HepG2 (cell line): ENCODE results near the gene RBM44. TPM values are rescaled to one million over a fixed set of nuclear protein-coding genes. Genes with fewer than 3 reads are reported as not detected.

Source experiments
- ATAC-seq: fragments of 200-7000 bp; cut with Tn5 transposase; 3 replicates; pipeline ENCODE4 v1.9.1; 2020; ENCODE audit warnings: mild to moderate bottlenecking, moderate library complexity
- BruUV-seq: library from RNA; stranded (reverse); fragments of 400-500 nt; replicated peaks from 2 replicates; lab custom pipeline; 2021; lab: Mats Ljungman, UMichigan
- CTCF ChIA-PET: fragments of 300-600 bp; formaldehyde crosslinking; extraction: SDS; loops from one replicate; lab custom pipeline; 2021; ENCODE audit warnings: low total read pairs, inconsistent platforms, low intra/inter-chr PET ratio; lab: Yijun Ruan, JAX
- POLR2A ChIA-PET: fragments of 350-600 bp; sonication (Branson Sonifier 250); formaldehyde crosslinking; loops from one replicate; lab custom pipeline; 2020; ENCODE audit warnings: antibody characterized with exemption, inconsistent platforms; lab: Yijun Ruan, JAX
- DNase-seq: peaks from one replicate; pipeline ENCODE4 v3.0.0-alpha.2; 2015; ENCODE audit warnings: low spot score
- FAIRE-seq: peaks from 3 replicates; lab custom pipeline; 2011; peaks lifted over from hg19 to GRCh38; lab: Jason Lieb, UNC
- H2AFZ ChIP-seq: one replicate; pipeline ENCODE4 v1.6.1; 2011; ENCODE audit warnings: low read length, inconsistent platforms
- H3K27ac ChIP-seq: fragments of 300-600 bp; 3 replicates; pipeline ENCODE4 v1.8.0; 2011; ENCODE audit warnings: mixed run types, mild to moderate bottlenecking, mixed read lengths, low read length, inconsistent platforms; ENCODE audit not compliant: insufficient read depth; ENCODE audit errors: extremely low read length
- H3K27me3 ChIP-seq, 2 experiments: fragments of 200-600 bp in 1 of 2; 2 replicates in 1 of 2; 3 replicates in 1 of 2; pipeline versions ENCODE4 v1.6.0 to v1.8.0; 2011; ENCODE audit warnings: low read length in 2 of 2, mild to moderate bottlenecking in 2 of 2, moderate library complexity in 2 of 2, inconsistent platforms in 1 of 2; ENCODE audit not compliant: insufficient read depth in 2 of 2, control insufficient read depth in 1 of 2
- H3K36me3 ChIP-seq, 2 experiments: fragments of 200-600 bp in 1 of 2; replicated peaks in 1 of 2; 2 replicates in 1 of 2; 3 replicates in 1 of 2; pipeline versions ENCODE4 v1.5.1 to v1.8.0; 2011; ENCODE audit warnings: low read length in 2 of 2, inconsistent platforms in 1 of 2; ENCODE audit not compliant: insufficient read depth in 2 of 2, control insufficient read depth in 1 of 2
- H3K4me1 ChIP-seq: 2 replicates; pipeline ENCODE4 v1.5.1; 2012; ENCODE audit warnings: low read length, inconsistent platforms; ENCODE audit not compliant: insufficient read depth
- H3K4me2 ChIP-seq: 2 replicates; pipeline ENCODE4 v1.6.0; 2011; ENCODE audit warnings: low read depth, low read length, inconsistent platforms
- H3K4me3 ChIP-seq, 3 experiments: fragments of 200-600 bp in 1 of 3; sonication (generic), shearing (Covaris generic) in 1 of 3; replicated peaks in 1 of 3; 2 replicates each; pipeline ENCODE4 v1.5.1; 2011 to 2016; ENCODE audit warnings: low read length in 3 of 3, inconsistent platforms in 2 of 3, low read depth in 2 of 3, mild to moderate bottlenecking in 2 of 3, control low read depth in 1 of 3, mixed read lengths in 1 of 3; ENCODE audit not compliant: insufficient read depth in 1 of 3
- H3K79me2 ChIP-seq: one replicate; pipeline ENCODE4 v1.6.1; 2011; ENCODE audit warnings: low read length, inconsistent platforms; ENCODE audit not compliant: insufficient read depth
- H3K9ac ChIP-seq: 2 replicates; pipeline ENCODE4 v1.6.0; 2011; ENCODE audit warnings: mild to moderate bottlenecking, low read depth, low read length, inconsistent platforms; ENCODE audit not compliant: insufficient read depth
- H3K9me3 ChIP-seq: 2 replicates; pipeline ENCODE4 v1.5.1; 2012; ENCODE audit warnings: mild to moderate bottlenecking, low read length
- H4K20me1 ChIP-seq: 2 replicates; pipeline ENCODE4 v1.6.0; 2011; ENCODE audit warnings: inconsistent platforms, mild to moderate bottlenecking, low read length, moderate library complexity; ENCODE audit not compliant: insufficient read depth
- CC2D1A ChIP-seq: sonication (generic); formaldehyde crosslinking; IDR thresholded peaks from 2 replicates; pipeline ENCODE4 v1.8.1; 2023; ENCODE audit warnings: mild to moderate bottlenecking, missing genetic modification reagents
- CENPT ChIP-seq: sonication (generic); formaldehyde crosslinking; IDR thresholded peaks from 2 replicates; pipeline ENCODE4 v1.8.0; 2022; ENCODE audit warnings: low read depth, mild to moderate bottlenecking, moderate library complexity, missing genetic modification reagents
- DDIT3 ChIP-seq: sonication (generic); formaldehyde crosslinking; IDR thresholded peaks from 2 replicates; pipeline ENCODE4 v1.4.0; 2020; ENCODE audit warnings: mild to moderate bottlenecking, missing genetic modification reagents
- GLI4 ChIP-seq: sonication (generic); formaldehyde crosslinking; IDR thresholded peaks from 2 replicates; pipeline ENCODE4 v1.5.1; 2020; ENCODE audit warnings: missing genetic modification reagents, mild to moderate bottlenecking, moderate library complexity, borderline replicate concordance
- HNRNPUL1 ChIP-seq: fragments of 200-400 bp; formaldehyde crosslinking; IDR thresholded peaks from 2 replicates; pipeline ENCODE4 v1.6.1; 2017; ENCODE audit warnings: low read depth, mild to moderate bottlenecking, low read length, moderate library complexity
- JUN ChIP-seq: sonication (generic); formaldehyde crosslinking; IDR thresholded peaks from 2 replicates; pipeline ENCODE4 v1.4.0; 2020; ENCODE audit warnings: mild to moderate bottlenecking, missing genetic modification reagents
- KAT8 ChIP-seq: IDR thresholded peaks from 2 replicates; pipeline ENCODE4 v1.6.1; 2016; ENCODE audit warnings: missing genetic modification reagents, missing compliant biosample characterization
- KLF11 ChIP-seq: IDR thresholded peaks from 2 replicates; pipeline ENCODE4 v1.6.1; 2016; ENCODE audit warnings: missing compliant biosample characterization
- LCORL ChIP-seq, 2 experiments: fragments of 450-650 bp in 1 of 2; sonication (generic) in 1 of 2; formaldehyde crosslinking in 1 of 2; IDR thresholded peaks; 2 replicates each; pipeline versions ENCODE4 v1.5.0 to v1.6.1; 2017 to 2020; ENCODE audit warnings: antibody characterized with exemption in 1 of 2, missing genetic modification reagents in 1 of 2
- MTF2 ChIP-seq: sonication (generic); formaldehyde crosslinking; IDR thresholded peaks from 2 replicates; pipeline ENCODE4 v1.5.0; 2020; ENCODE audit warnings: missing genetic modification reagents, borderline replicate concordance
- ONECUT2 ChIP-seq: sonication (generic); formaldehyde crosslinking; IDR thresholded peaks from 2 replicates; pipeline ENCODE4 v1.4.0; 2020; ENCODE audit warnings: missing genetic modification reagents
- RFX1 ChIP-seq: fragments of 450-650 bp; IDR thresholded peaks from 2 replicates; pipeline ENCODE4 v1.6.1; 2017
- RFX5 ChIP-seq: IDR thresholded peaks from 2 replicates; pipeline ENCODE4 v1.6.1; 2011; ENCODE audit warnings: low read depth, low read length, improper control_type of control experiment
- SP140L ChIP-seq: sonication (generic); formaldehyde crosslinking; IDR thresholded peaks from 2 replicates; pipeline ENCODE4 v1.4.0; 2020; ENCODE audit warnings: missing genetic modification reagents, borderline replicate concordance
- TBL1XR1 ChIP-seq: fragments of 150-350 bp; IDR thresholded peaks from 2 replicates; pipeline ENCODE4 v1.6.1; 2014; ENCODE audit warnings: borderline replicate concordance, low read length; ENCODE audit not compliant: partially characterized antibody
- THAP8 ChIP-seq: sonication (generic); formaldehyde crosslinking; IDR thresholded peaks from 2 replicates; pipeline ENCODE4 v1.5.1; 2020; ENCODE audit warnings: missing genetic modification reagents, mild to moderate bottlenecking, borderline replicate concordance
- ZNF432 ChIP-seq: sonication (generic); formaldehyde crosslinking; IDR thresholded peaks from 2 replicates; pipeline ENCODE4 v1.5.0; 2020; ENCODE audit warnings: missing genetic modification reagents, mild to moderate bottlenecking, borderline replicate concordance
- ZNF644 ChIP-seq: IDR thresholded peaks from 2 replicates; pipeline ENCODE4 v1.6.1; 2016; ENCODE audit warnings: low read depth
- ZNF761 ChIP-seq: sonication (generic); formaldehyde crosslinking; conservative IDR thresholded peaks from 2 replicates; pipeline ENCODE4 v1.4.0; 2020; ENCODE audit warnings: mild to moderate bottlenecking, missing genetic modification reagents
- ZSCAN12 ChIP-seq: sonication (generic); formaldehyde crosslinking; IDR thresholded peaks from 2 replicates; pipeline ENCODE4 v1.9.0; 2021; ENCODE audit warnings: mild to moderate bottlenecking, missing genetic modification reagents
- WGBS: methylation state at CpG from one replicate; pipeline ENCODE4 v1.1.6; 2017; ENCODE audit warnings: low lambda C conversion rate; 5-methylcytosine and 5-hydroxymethylcytosine counted together
- in situ Hi-C: cut with HindIII; loops from 2 replicates; pipeline ENCODE4 v1.10.0; 2017; ENCODE audit warnings: low pct_unique_long_range_greater_than_20kb; ENCODE audit not compliant: extremely low pct_ligation_motif_present
- intact Hi-C: fragments of 100-400 bp; cut with micrococcal nuclease; formaldehyde crosslinking; loops from one replicate; pipeline ENCODE4 v1.10.0; 2022; ENCODE audit not compliant: unreplicated experiment
- polyA plus RNA-seq, 8 experiments: library from polyadenylated mRNA; depleted of rRNA in 3 of 8; stranded (reverse) in 7 of 8; unstranded in 1 of 8; fragments of >200 nt; fragmentation: Illumina TruSeq in 4 of 8; extraction: Trizol in 4 of 8; gene quantifications; 2 replicates each; pipeline versions ENCODE4 v1.2.1 to v1.2.3, GENCODE V29; 2011 to 2016; ENCODE audit warnings: low read depth in 4 of 8, missing spikeins in 1 of 8, mixed read lengths in 1 of 8; ENCODE audit not compliant: insufficient read depth in 1 of 8
- total RNA-seq, 5 experiments: library from RNA; depleted of rRNA; stranded (reverse); fragments of >200 nt; fragmentation: Illumina TruSeq; extraction: Trizol; gene quantifications; 2 replicates each; pipeline ENCODE4 v1.2.3, GENCODE V29; 2016; ENCODE audit warnings: low read depth in 1 of 5

Gene RBM44
- total and polyA plus RNA-seq, 2 of the 13 experiments (the other 11 are each of a cell fraction or from before 2014, with no cell fraction given): 0.13 to 0.50 TPM

- Histone ChIP-seq H3K27ac (no peak overlapping the region), H2AFZ (no peak overlapping the region), H4K20me1 (no peaks in the 10 kb centered on the region), H3K4me2 (no peak overlapping the region), H3K4me3 (no peak overlapping the region), H3K9me3 (no peaks in the 10 kb centered on the region), H3K79me2 (no peaks in the 10 kb centered on the region), H3K9ac (no peak overlapping the region), H3K27me3 (0 out of 5 replicates have a peak, but pooled peaks cover 0 to 7% of the 10 kb centered on the region in 2 experiments), H3K4me1 (no peaks in the 10 kb centered on the region), H3K36me3 (no peaks in the 10 kb centered on the region)
- TF ChIP-seq RFX1 (no peak), ZNF432 (CRISPR knock-in tag) (no peak), DDIT3 (no peak), ZSCAN12 (CRISPR knock-in tag) (no peak), TBL1XR1 (no peak), CENPT (no peak), SP140L (CRISPR knock-in tag) (no peak)
- in situ Hi-C loops (no loop called here), intact Hi-C loops (no loop called here)
- ChIA-PET POLR2A (no interaction called here), CTCF (no interaction called here)
- FAIRE-seq (no peak), ATAC-seq (no peak), DNase-seq (no peak)
- BruUV-seq: no TSS peak
- 2% methylated on average over 1 of the region's 1 CpG for WGBS
These were observed 17.1 kb downstream of the RBM44 start for GRCh38 chr2:237815637-237816036.

- ChIA-PET POLR2A (no interaction called here), CTCF (no interaction called here)
- no peak overlapping the region for H2AFZ ChIP-seq
- 0 out of 5 replicates have a peak, but pooled peaks cover 0 to 4% of the 10 kb centered on the region in 2 experiments for H3K27me3 ChIP-seq
- intact Hi-C loops (no loop called here), in situ Hi-C loops (no loop called here)
- H3K36me3 ChIP-seq: no peaks in the 10 kb centered on the region
- no peak overlapping the region for H3K9ac ChIP-seq
- H3K4me1 ChIP-seq: no peaks in the 10 kb centered on the region
- no peak overlapping the region for H3K4me2 ChIP-seq
- FAIRE-seq (no peak), ATAC-seq (no peak), DNase-seq (no peak)
- H3K27ac ChIP-seq: no peak overlapping the region
- BruUV-seq: no TSS peak
- H3K4me3 ChIP-seq: no peak overlapping the region
- no peaks in the 10 kb centered on the region for H3K9me3 ChIP-seq
- WGBS: 12% methylated on average over 1 of the region's 1 CpG
- H3K79me2 ChIP-seq: no peaks in the 10 kb centered on the region
- H4K20me1 ChIP-seq: no peaks in the 10 kb centered on the region
- TF ChIP-seq ONECUT2: no peak
- TF ChIP-seq GLI4 (CRISPR knock-in tag): no peak
- no peak for TF ChIP-seq KAT8 (CRISPR knock-in tag)
- TF ChIP-seq MTF2: no peak
- no peak for TF ChIP-seq CC2D1A
- no peak for TF ChIP-seq HNRNPUL1
- TF ChIP-seq LCORL (IDR thresholded peaks at IDR 0.05): no peak
- TF ChIP-seq LCORL (CRISPR knock-in tag; IDR thresholded peaks at IDR 0.05): no peak
- TF ChIP-seq RFX5: no peak
- TF ChIP-seq KLF11 (CRISPR knock-in tag): no peak
- TF ChIP-seq THAP8 (CRISPR knock-in tag): no peak
- TF ChIP-seq JUN (CRISPR knock-in tag): no peak
- TF ChIP-seq ZNF644 (CRISPR knock-in tag): no peak
- TF ChIP-seq ZNF761 (CRISPR knock-in tag): no peak
These were observed 18.0 kb downstream of the RBM44 start for GRCh38 chr2:237816531-237816930.
